Neural cell (in vitro differentiated cells): Measurements from ENCODE around the gene GCK.

Experiments
- CTCF ChIP-seq: fragments of 450-650 bp; IDR thresholded peaks from 2 replicates; pipeline ENCODE4 v1.5.1; 2014; ENCODE audit warnings: antibody characterized with exemption, mild to moderate bottlenecking, moderate library complexity; ENCODE audit not compliant: poor library complexity, severe bottlenecking
- EP300 ChIP-seq: fragments of 450-650 bp; conservative IDR thresholded peaks from 2 replicates; pipeline ENCODE4 v1.6.1; 2014; ENCODE audit warnings: antibody characterized with exemption, mild to moderate bottlenecking, moderate library complexity; ENCODE audit not compliant: poor library complexity, severe bottlenecking
- EZH2 ChIP-seq: fragments of 200-600, 300-800 bp; shearing (Covaris generic), sonication (generic); IDR thresholded peaks from 2 replicates; pipeline ENCODE4 v1.6.1; 2014; ENCODE audit warnings: antibody characterized with exemption, low read length, borderline replicate concordance, mild to moderate bottlenecking; ENCODE audit not compliant: insufficient read depth, poor library complexity, severe bottlenecking
- POLR2AphosphoS5 ChIP-seq: IDR thresholded peaks from 2 replicates; pipeline ENCODE4 v1.6.1; 2012

- TF ChIP-seq CTCF (no peak), EZH2 (no peak), POLR2AphosphoS5 (no peak), EP300 (no peak)
Measured at GRCh38 chr7:44116087-44116788, 73.0 kb downstream of the GCK start.
